Activated CD4-positive, alpha-beta T cell treated with anti-CD3 and anti-CD28 coated beads, Interleukin-2, amount 10 ng/mL, durations not matched to agents 7 days and 5 days (primary cell): ENCODE results near the gene FXYD1. TPM values are rescaled to one million over a fixed set of nuclear protein-coding genes. Genes with fewer than 3 reads are reported as not detected.

ENCODE experiments used
- CTCF ChIA-PET: fragments of 350-600 bp; sonication (Branson Sonifier 250); formaldehyde crosslinking; loops from one replicate; lab custom pipeline; 2021; ENCODE audit warnings: antibody characterized with exemption; lab: Charles Lee
- POLR2A ChIA-PET: fragments of 350-600 bp; sonication (Branson Sonifier 250); formaldehyde crosslinking; loops from one replicate; lab custom pipeline; 2021; ENCODE audit warnings: antibody characterized with exemption; lab: Charles Lee
- DNase-seq: peaks from one replicate; pipeline ENCODE4 v3.0.0-alpha.2; 2020
- H3K27ac Mint-ChIP-seq: one replicate; pipeline ENCODE4 v1.8.0; 2021; ENCODE audit warnings: mild to moderate bottlenecking, moderate library complexity, mixed read lengths
- H3K27me3 Mint-ChIP-seq: one replicate; pipeline ENCODE4 v1.8.0; 2021; ENCODE audit warnings: mixed read lengths
- H3K36me3 Mint-ChIP-seq: one replicate; pipeline ENCODE4 v1.8.0; 2021; ENCODE audit warnings: low read depth, mixed read lengths
- H3K4me1 Mint-ChIP-seq: one replicate; pipeline ENCODE4 v1.8.0; 2021; ENCODE audit warnings: mixed read lengths
- H3K4me3 Mint-ChIP-seq: one replicate; pipeline ENCODE4 v1.8.0; 2021; ENCODE audit warnings: mild to moderate bottlenecking, moderate library complexity, mixed read lengths
- H3K9me3 Mint-ChIP-seq: one replicate; pipeline ENCODE4 v1.8.0; 2021; ENCODE audit warnings: mixed read lengths
- total RNA-seq, 2 experiments: library from RNA; stranded (reverse); gene quantifications; one replicate each; pipeline ENCODE4 v1.2.3, GENCODE V29; 2021

FXYD1 gene
- total RNA-seq, 2 experiments from 2014 or later: 1.0 to 1.8 TPM

GRCh38 chr19:35178701-35179100 lies 40.1 kb downstream of the FXYD1 start:
- Mint-ChIP-seq H3K4me1 (peaks cover 42% of the 10 kb centered on the region), H3K4me3 (no peak overlapping the region), H3K27ac (no peak overlapping the region), H3K27me3 (no peaks in the 10 kb centered on the region), H3K9me3 (peaks cover 14% of the 10 kb centered on the region), H3K36me3 (peaks cover 16% of the 10 kb centered on the region)
- DNase-seq: peak; percentile 4
- CTCF ChIA-PET: interaction anchor here (1.3 to 1.6 kb wide), 3 partner anchors 17 to 25 kb away, joined by 3 to 5 read pairs (median 3); partner anchors contain the start of gene FXYD5
- POLR2A ChIA-PET: no interaction called here

GRCh38 chr19:35179830-35180229 lies 41.2 kb downstream of the FXYD1 start:
- DNase-seq: peak; percentile 6
- POLR2A ChIA-PET: interaction anchor here (0.7 kb wide), 1 partner anchor 17 kb away, joined by 3 read pairs; no protein-coding TSS in a partner anchor
- H3K36me3 Mint-ChIP-seq: peaks cover 16% of the 10 kb centered on the region
- H3K27me3 Mint-ChIP-seq: no peaks in the 10 kb centered on the region
- H3K9me3 Mint-ChIP-seq: peaks cover 18% of the 10 kb centered on the region
- CTCF ChIA-PET: interaction anchor here (0.6 to 1.6 kb wide), 5 partner anchors 12 to 440 kb away, joined by 3 to 5 read pairs (median 4); partner anchors contain the start of gene FXYD5
- H3K4me3 Mint-ChIP-seq: no peak overlapping the region
- peaks cover 41% of the 10 kb centered on the region for H3K4me1 Mint-ChIP-seq
- H3K27ac Mint-ChIP-seq: peak overlapping the region; percentile 34

- Mint-ChIP-seq H3K36me3 (peaks cover 12% of the 10 kb centered on the region), H3K4me1 (peaks cover 36% of the 10 kb centered on the region), H3K9me3 (peaks cover 18% of the 10 kb centered on the region), H3K27me3 (no peaks in the 10 kb centered on the region), H3K27ac (no peak overlapping the region), H3K4me3 (no peak overlapping the region)
- no peak for DNase-seq
- POLR2A ChIA-PET: no interaction called here
- CTCF ChIA-PET: interaction anchor here (1.1 to 1.4 kb wide), 2 partner anchors 10 to 27 kb away, joined by 3 read pairs; partner anchors contain the start of gene FXYD5
Measured at GRCh38 chr19:35181387-35181786, 42.8 kb downstream of the FXYD1 start.

- ChIA-PET POLR2A (no interaction called here), CTCF (interaction anchor here (1.0 kb wide), 1 partner anchor 30 kb away, joined by 3 read pairs; the partner anchor contains the start of gene FXYD5)
- no peak for DNase-seq
- Mint-ChIP-seq H3K36me3 (peaks cover 3% of the 10 kb centered on the region), H3K27me3 (peaks cover 2% of the 10 kb centered on the region), H3K27ac (no peak overlapping the region), H3K4me3 (no peak overlapping the region), H3K9me3 (peaks cover 15% of the 10 kb centered on the region), H3K4me1 (peaks cover 19% of the 10 kb centered on the region)
Measured at GRCh38 chr19:35184267-35184666, 45.6 kb downstream of the FXYD1 start.

GRCh38 chr19:35184884-35185283 lies 46.3 kb downstream of the FXYD1 start:
- POLR2A ChIA-PET: no interaction called here
- no peak overlapping the region for H3K27ac Mint-ChIP-seq

More at GRCh38 chr19:35184884-35185283, 46.3 kb downstream of the FXYD1 start:
- CTCF ChIA-PET: interaction anchor here (1.1 kb wide), 1 partner anchor 32 kb away, joined by 3 read pairs; no protein-coding TSS in a partner anchor
- Mint-ChIP-seq H3K27me3 (peaks cover 5% of the 10 kb centered on the region), H3K4me3 (no peak overlapping the region), H3K4me1 (peaks cover 12% of the 10 kb centered on the region), H3K36me3 (peaks cover 3% of the 10 kb centered on the region), H3K9me3 (peaks cover 17% of the 10 kb centered on the region)
- no peak for DNase-seq

Other genes starting within 250 kb of the FXYD1 start
- gene ZNF30, start 211.9 kb upstream of the FXYD1 start, total RNA-seq: 1 to 10 TPM; 4.0 to 4.8 TPM
- 10 to 100 TPM; 14.8 to 15.3 TPM for gene ZNF792, start 174.6 kb upstream of the FXYD1 start, total RNA-seq
- 100 to 1,000 TPM; 106 to 114 TPM for gene GRAMD1A, start 138.5 kb upstream of the FXYD1 start, total RNA-seq
- under 1 TPM; 0.50 to 0.97 TPM for gene SCN1B, start 108.4 kb upstream of the FXYD1 start, total RNA-seq
- gene HPN, start 97.1 kb upstream of the FXYD1 start, total RNA-seq: not detected
- not detected for gene FXYD3, start 23.0 kb upstream of the FXYD1 start, total RNA-seq
- under 1 TPM; 0.37 to 0.40 TPM for gene LGI4, start 3.8 kb upstream of the FXYD1 start, total RNA-seq
- 1 to 10 TPM; 4.5 to 5.0 TPM for gene FXYD7, start 4.4 kb downstream of the FXYD1 start, total RNA-seq
- gene FXYD5, start 15.9 kb downstream of the FXYD1 start, total RNA-seq: 100 to 1,000 TPM; 455 to 524 TPM
- not detected for gene FAM187B, start 89.9 kb downstream of the FXYD1 start, total RNA-seq
- 1 to 10 TPM; 3.5 to 3.6 TPM for gene LSR, start 110.2 kb downstream of the FXYD1 start, total RNA-seq
- 100 to 1,000 TPM; 150 to 162 TPM for gene USF2, start 130.1 kb downstream of the FXYD1 start, total RNA-seq
- 1 to 10 TPM in 1 of 2 experiments, under 1 TPM in 1; 0.92 to 1.2 TPM for gene HAMP, start 143.7 kb downstream of the FXYD1 start, total RNA-seq
- not detected for gene MAG, start 153.3 kb downstream of the FXYD1 start, total RNA-seq
- under 1 TPM in 1 of 2 experiments, not detected in 1; 0.21 TPM for gene CD22, start 190.4 kb downstream of the FXYD1 start, total RNA-seq
- not detected for gene FFAR1, start 209.1 kb downstream of the FXYD1 start, total RNA-seq
- not detected for gene FFAR3, start 219.6 kb downstream of the FXYD1 start, total RNA-seq
- not detected for gene GPR42, start 232.2 kb downstream of the FXYD1 start, total RNA-seq